Peyer's patch (tissue), 4 donors: ENCODE measurements around the gene WLS. TPM values are rescaled to one million over a fixed set of nuclear protein-coding genes. Genes with fewer than 3 reads are reported as not detected.

Experiments used
- DNase-seq, 3 donors: peaks; one replicate each; pipeline ENCODE4 v3.0.0-alpha.2; 2017 to 2019
- H3K27ac ChIP-seq, 4 donors: fragments of 200-600 bp; sonication (generic); one replicate each; pipeline ENCODE4 v1.5.1; 2016 to 2019
- H3K27me3 ChIP-seq, 2 donors: fragments of 200-600 bp; sonication (generic); one replicate each; pipeline ENCODE4 v1.5.1; 2019
- H3K36me3 ChIP-seq, 3 donors: fragments of 200-600 bp; sonication (generic); one replicate each; pipeline ENCODE4 v1.5.1; 2016 to 2019
- H3K4me1 ChIP-seq, 4 donors: fragments of 200-600 bp; sonication (generic); one replicate each; pipeline ENCODE4 v1.5.1; 2016 to 2019
- H3K4me3 ChIP-seq, 4 donors: fragments of 200-600 bp; sonication (generic); 1 replicate in 3 of 4; 2 replicates in 1 of 4; pipeline ENCODE4 v1.5.1; 2016 to 2019; ENCODE audit warnings: mild to moderate bottlenecking in 1 of 4
- H3K9me3 ChIP-seq, 4 donors: fragments of 200-600 bp; sonication (generic); one replicate each; pipeline ENCODE4 v1.5.1; 2016 to 2019; ENCODE audit warnings: mild to moderate bottlenecking in 1 of 4
- POLR2A ChIP-seq, 2 donors: fragments of 450-650 bp; IDR thresholded peaks; one replicate each; pipeline ENCODE4 v1.5.1; 2017; ENCODE audit warnings: antibody characterized with exemption in 2 of 2, mild to moderate bottlenecking in 2 of 2, moderate library complexity in 2 of 2
- small RNA-seq, 2 donors: library from RNA; depleted of rRNA; stranded (forward); fragments of <200 nt; gene quantifications; one replicate each; pipeline ENCODE3, GENCODE V24; 2016
- total RNA-seq, 4 donors: library from RNA; depleted of rRNA; stranded (reverse); fragments of >200 nt; gene quantifications; one replicate each; pipeline ENCODE4 v1.1.0, GENCODE V29; 2016
- TF ChIP-seq, protein P1 (sequence below), 6 experiments: fragments of 450-650 bp in 4 of 6; fragments of 200-600 bp in 2 of 6; sonication (generic) in 1 of 6; IDR thresholded peaks; one replicate each; pipeline ENCODE4 v1.5.1; 2017 to 2019; ENCODE audit warnings: antibody characterized with exemption in 6 of 6, mild to moderate bottlenecking in 3 of 6, moderate library complexity in 1 of 6

The WLS gene
- total RNA-seq, 4 donors from 2014 or later = 46.1 to 140 (median 73.8) TPM

DNA sequence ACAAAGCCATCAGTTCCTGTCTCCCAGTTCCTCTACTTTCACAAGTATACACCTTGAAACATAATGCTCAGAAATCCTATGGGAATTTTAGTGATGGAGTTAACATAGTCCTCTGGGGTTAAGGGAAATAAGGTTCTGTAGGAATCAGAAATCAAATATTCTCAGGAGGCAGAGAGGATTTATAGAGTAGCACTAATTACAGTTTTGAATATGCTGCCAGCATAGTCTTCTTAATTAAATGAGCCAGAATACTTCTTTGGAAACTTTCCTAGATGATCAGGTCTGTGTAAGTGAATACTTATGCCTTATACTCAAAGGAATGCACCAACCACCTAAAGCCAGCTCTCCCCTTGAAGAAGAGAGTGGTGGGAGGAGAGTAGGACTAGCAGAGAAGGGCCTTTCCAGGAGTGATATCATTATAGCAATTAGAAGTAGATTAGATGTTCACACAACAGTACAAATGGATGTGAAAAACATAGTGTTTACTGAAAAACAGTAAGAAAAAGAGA lies 150.5 kb downstream of the WLS start:
- no peak overlapping the region for H3K4me3 ChIP-seq
- H3K4me1 ChIP-seq = no peaks in the 10 kb centered on the region
- H3K27ac ChIP-seq = no peak overlapping the region
- no peaks in the 10 kb centered on the region for H3K27me3 ChIP-seq
- TF ChIP-seq, protein P1, sequence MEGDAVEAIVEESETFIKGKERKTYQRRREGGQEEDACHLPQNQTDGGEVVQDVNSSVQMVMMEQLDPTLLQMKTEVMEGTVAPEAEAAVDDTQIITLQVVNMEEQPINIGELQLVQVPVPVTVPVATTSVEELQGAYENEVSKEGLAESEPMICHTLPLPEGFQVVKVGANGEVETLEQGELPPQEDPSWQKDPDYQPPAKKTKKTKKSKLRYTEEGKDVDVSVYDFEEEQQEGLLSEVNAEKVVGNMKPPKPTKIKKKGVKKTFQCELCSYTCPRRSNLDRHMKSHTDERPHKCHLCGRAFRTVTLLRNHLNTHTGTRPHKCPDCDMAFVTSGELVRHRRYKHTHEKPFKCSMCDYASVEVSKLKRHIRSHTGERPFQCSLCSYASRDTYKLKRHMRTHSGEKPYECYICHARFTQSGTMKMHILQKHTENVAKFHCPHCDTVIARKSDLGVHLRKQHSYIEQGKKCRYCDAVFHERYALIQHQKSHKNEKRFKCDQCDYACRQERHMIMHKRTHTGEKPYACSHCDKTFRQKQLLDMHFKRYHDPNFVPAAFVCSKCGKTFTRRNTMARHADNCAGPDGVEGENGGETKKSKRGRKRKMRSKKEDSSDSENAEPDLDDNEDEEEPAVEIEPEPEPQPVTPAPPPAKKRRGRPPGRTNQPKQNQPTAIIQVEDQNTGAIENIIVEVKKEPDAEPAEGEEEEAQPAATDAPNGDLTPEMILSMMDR (IDR thresholded peaks at IDR 0.05) = no peak
- no peak for TF ChIP-seq POLR2A (IDR thresholded peaks at IDR 0.05)
- DNase-seq = no peak
- H3K9me3 ChIP-seq = no peaks in the 10 kb centered on the region
- H3K36me3 ChIP-seq = no peaks in the 10 kb centered on the region

DNA sequence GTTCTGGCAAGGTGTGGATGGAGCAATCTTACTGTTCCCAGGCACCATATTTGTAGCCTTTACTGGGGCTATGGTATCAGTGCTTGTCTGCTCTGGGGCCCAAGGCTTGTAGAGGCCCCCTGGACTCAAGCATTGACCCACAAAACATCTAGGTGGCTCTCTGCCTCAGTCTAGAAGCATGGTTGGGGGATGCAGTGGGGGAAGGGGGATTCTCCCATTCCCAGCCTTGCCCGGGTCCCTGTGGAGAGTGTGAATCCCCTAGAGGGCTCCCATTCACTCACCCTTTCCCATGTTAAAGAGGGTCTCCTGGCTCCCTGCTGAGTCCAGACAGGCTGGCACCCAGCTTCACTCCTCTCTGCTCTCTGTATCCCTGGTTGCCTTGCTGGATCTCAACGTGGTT lies 153.7 kb downstream of the WLS start:
- H3K36me3 ChIP-seq = no peaks in the 10 kb centered on the region
- H3K4me3 ChIP-seq = no peak overlapping the region
- TF ChIP-seq POLR2A (IDR thresholded peaks at IDR 0.05) = no peak
- TF ChIP-seq, protein P1 (IDR thresholded peaks at IDR 0.05) = no peak
- H3K9me3 ChIP-seq = no peaks in the 10 kb centered on the region
- no peak for DNase-seq
- H3K4me1 ChIP-seq = no peaks in the 10 kb centered on the region
- no peaks in the 10 kb centered on the region for H3K27me3 ChIP-seq
- no peak overlapping the region for H3K27ac ChIP-seq

Small RNA genes within 50 kb of the gene (small RNA-seq; reads per million reads assigned to genes)
- gene COX6B1P7 (0 reads per million in 2 donors), gene MIR1262 (1.5 to 3.4 reads per million in 2 donors)

Other genes starting within 250 kb of the WLS start
- 1 to 10 TPM in 3 of 4 donors, not detected in 1; 1.1 to 1.6 (median 1.1) TPM for gene DIRAS3, start 181.9 kb downstream of the WLS start, total RNA-seq
- not detected for gene RPE65, start 217.4 kb upstream of the WLS start, total RNA-seq